ENCODE data around the gene C19orf18. TPM values are rescaled to one million over a fixed set of nuclear protein-coding genes. Genes with fewer than 3 reads are reported as not detected.

The C19orf18 gene
- total and polyA plus RNA-seq, 2 donors (not counting 3 experiments of a cell fraction or from before 2014, with no cell fraction given), result 0.08 to 0.64 TPM

GRCh38 chr19:57947088-57947418, 27.3 kb downstream of the C19orf18 start:
- POLR2A ChIA-PET, result no interaction called here
- Histone ChIP-seq H3K79me2 (ENCODE audit: control insufficient read depth, insufficient read depth, low read length) (no peaks in the 10 kb centered on the region), H4K20me1 (replicated peaks; ENCODE audit: control insufficient read depth, extremely low read depth, insufficient read depth, low read length) (peaks cover 2% of the 10 kb centered on the region), H3K27ac (ENCODE audit: insufficient read depth, low read depth, low read length) (no peak overlapping the region), H3K4me2 (ENCODE audit: insufficient read depth, low read length) (peak overlapping the region; percentile 62), H3K9ac (replicated peaks; ENCODE audit: extremely low read depth, insufficient read depth, low read length) (peak overlapping the region; percentile 42), H3K36me3 (ENCODE audit: control insufficient read depth in 2 of 2, extremely low read depth in 1 of 2, insufficient read depth in 2 of 2, low read length in 2 of 2) (peaks cover 0 to 9% of the 10 kb centered on the region in 2 experiments), H3K27me3 (ENCODE audit: control insufficient read depth in 2 of 2, insufficient read depth in 2 of 2, low read length in 2 of 2) (no peaks in the 10 kb centered on the region), H3K9me3 (replicated peaks; ENCODE audit: control insufficient read depth, insufficient read depth, low read length) (peaks cover 9% of the 10 kb centered on the region), H2AFZ (ENCODE audit: low read depth, low read length) (peak overlapping the region; percentile 79), H3K4me1 (ENCODE audit: control insufficient read depth, extremely low read depth, insufficient read depth, low read length) (peaks cover 5% of the 10 kb centered on the region), H3K4me3 (replicated peaks in 1 of 3; ENCODE audit: insufficient read depth in 1 of 3, low read depth in 1 of 3, low read length in 3 of 3) (peak overlapping the region; percentile 19 to 66 (median 53)), H3K9me1 (replicated peaks; ENCODE audit: control insufficient read depth, extremely low read depth, insufficient read depth, low read length) (no peaks in the 10 kb centered on the region)
- no peak for DNase-seq (ENCODE audit: low read depth, low spot score)
- TF ChIP-seq POLR2AphosphoS5 (IDR thresholded peaks at IDR 0.05; ENCODE audit: insufficient read depth, low read depth, low read length), result no peak
- TF ChIP-seq FOS (IDR thresholded peaks at IDR 0.05; ENCODE audit: borderline replicate concordance, insufficient read depth, low read length), result no peak
- TF ChIP-seq EZH2 (IDR thresholded peaks at IDR 0.05; ENCODE audit: borderline replicate concordance, low read depth, low read length, severe bottlenecking), result no peak
- no peak for TF ChIP-seq MAX (IDR thresholded peaks at IDR 0.05; ENCODE audit: insufficient read depth, insufficient read length)
- TF ChIP-seq CTCF (IDR thresholded peaks at IDR 0.05; ENCODE audit: extremely low read depth in 1 of 2, insufficient read depth in 1 of 2, low read depth in 1 of 2, low read length in 2 of 2), result no peak
- TF ChIP-seq GATA2 (IDR thresholded peaks at IDR 0.05; ENCODE audit: insufficient read depth, insufficient read length, low read depth, low read length), result no peak
- no peak for TF ChIP-seq POLR2A (IDR thresholded peaks at IDR 0.05; ENCODE audit: low read depth, low read length)
- TF ChIP-seq JUN (IDR thresholded peaks at IDR 0.05; ENCODE audit: borderline replicate concordance, insufficient read depth, insufficient read length, low read depth), result no peak
- intact Hi-C loops (cut with micrococcal nuclease) (loop anchor here (1.0 to 10.0 kb wide), 3 partner anchors 31 to 208 kb away; partner anchors contain the start of genes ZNF329, ZNF417 and ZNF606), dilution Hi-C loops (cut with MboI; ENCODE audit: extremely low pct_ligation_motif_present, low sequenced_read_pairs) (no loop called here)
- BruUV-seq (replicated peaks), result TSS peak; percentile 44
- CTCF ChIA-PET, result no interaction called here
- no peak for FAIRE-seq

Measured in endothelial cell of umbilical vein (primary cell).